ENCODE data around the gene TADA2B.

TADA2B gene

GRCh38 chr4:7031558-7032449 lies 11.4 kb upstream of the TADA2B start:
- no peak overlapping the region for H3K4me2 ChIP-seq (ENCODE audit: low read depth, low read length, poor library complexity, severe bottlenecking)
- no peaks in the 10 kb centered on the region for H3K9me2 ChIP-seq (replicated peaks; ENCODE audit: low read depth, low read length)
- TF ChIP-seq, protein P1, sequence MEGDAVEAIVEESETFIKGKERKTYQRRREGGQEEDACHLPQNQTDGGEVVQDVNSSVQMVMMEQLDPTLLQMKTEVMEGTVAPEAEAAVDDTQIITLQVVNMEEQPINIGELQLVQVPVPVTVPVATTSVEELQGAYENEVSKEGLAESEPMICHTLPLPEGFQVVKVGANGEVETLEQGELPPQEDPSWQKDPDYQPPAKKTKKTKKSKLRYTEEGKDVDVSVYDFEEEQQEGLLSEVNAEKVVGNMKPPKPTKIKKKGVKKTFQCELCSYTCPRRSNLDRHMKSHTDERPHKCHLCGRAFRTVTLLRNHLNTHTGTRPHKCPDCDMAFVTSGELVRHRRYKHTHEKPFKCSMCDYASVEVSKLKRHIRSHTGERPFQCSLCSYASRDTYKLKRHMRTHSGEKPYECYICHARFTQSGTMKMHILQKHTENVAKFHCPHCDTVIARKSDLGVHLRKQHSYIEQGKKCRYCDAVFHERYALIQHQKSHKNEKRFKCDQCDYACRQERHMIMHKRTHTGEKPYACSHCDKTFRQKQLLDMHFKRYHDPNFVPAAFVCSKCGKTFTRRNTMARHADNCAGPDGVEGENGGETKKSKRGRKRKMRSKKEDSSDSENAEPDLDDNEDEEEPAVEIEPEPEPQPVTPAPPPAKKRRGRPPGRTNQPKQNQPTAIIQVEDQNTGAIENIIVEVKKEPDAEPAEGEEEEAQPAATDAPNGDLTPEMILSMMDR (conservative IDR thresholded peaks at IDR 0.05; ENCODE audit: low read length) = no peak
- TF ChIP-seq EZH2phosphoT487 (IDR thresholded peaks at IDR 0.05; ENCODE audit: borderline replicate concordance) = no peak
- no peaks in the 10 kb centered on the region for H3K4me1 ChIP-seq (ENCODE audit: insufficient read depth, low read length, poor library complexity, severe bottlenecking)
- H3K4me3 ChIP-seq (ENCODE audit: low read length, poor library complexity, severe bottlenecking) = no peak overlapping the region
- H2AFZ ChIP-seq (ENCODE audit: low read length) = no peak overlapping the region
- H4K20me1 ChIP-seq (ENCODE audit: insufficient read depth, low read length, poor library complexity, severe bottlenecking) = no peaks in the 10 kb centered on the region
- no peaks in the 10 kb centered on the region for H3K27me3 ChIP-seq (ENCODE audit: insufficient read depth, low read length, poor library complexity, severe bottlenecking)
- no peaks in the 10 kb centered on the region for H3K9me3 ChIP-seq (ENCODE audit: insufficient read depth, low read depth, low read length)
- peaks cover 42% of the 10 kb centered on the region; the same call in 1 of the 2 replicates for H3K36me3 ChIP-seq (ENCODE audit: insufficient read depth, low read length)
- H3F3A ChIP-seq (ENCODE audit: low read depth) = no peaks in the 10 kb centered on the region
- H3K79me2 ChIP-seq (ENCODE audit: insufficient read depth, low read length) = no peaks in the 10 kb centered on the region
- no peak overlapping the region for H3K9ac ChIP-seq (ENCODE audit: low read depth, low read length, poor library complexity, severe bottlenecking)

GRCh38 chr4:7032596-7032995 lies 10.6 kb upstream of the TADA2B start:
- Histone ChIP-seq H3K79me2 (ENCODE audit: insufficient read depth, low read length) (no peaks in the 10 kb centered on the region), H2AFZ (ENCODE audit: low read length) (no peak overlapping the region), H3F3A (ENCODE audit: low read depth) (no peaks in the 10 kb centered on the region), H3K4me1 (ENCODE audit: insufficient read depth, low read length, poor library complexity, severe bottlenecking) (no peaks in the 10 kb centered on the region), H3K4me2 (ENCODE audit: low read depth, low read length, poor library complexity, severe bottlenecking) (no peak overlapping the region), H3K9ac (ENCODE audit: low read depth, low read length, poor library complexity, severe bottlenecking) (no peak overlapping the region), H3K9me2 (replicated peaks; ENCODE audit: low read depth, low read length) (no peaks in the 10 kb centered on the region), H4K20me1 (ENCODE audit: insufficient read depth, low read length, poor library complexity, severe bottlenecking) (no peaks in the 10 kb centered on the region), H3K36me3 (ENCODE audit: insufficient read depth, low read length) (peaks cover 36% of the 10 kb centered on the region; the same call in 1 of the 2 replicates), H3K4me3 (ENCODE audit: low read length, poor library complexity, severe bottlenecking) (no peak overlapping the region), H3K27me3 (ENCODE audit: insufficient read depth, low read length, poor library complexity, severe bottlenecking) (no peaks in the 10 kb centered on the region), H3K9me3 (ENCODE audit: insufficient read depth, low read depth, low read length) (no peaks in the 10 kb centered on the region)
- TF ChIP-seq EZH2phosphoT487 (IDR thresholded peaks at IDR 0.05; ENCODE audit: borderline replicate concordance) = no peak
- TF ChIP-seq, protein P1 (conservative IDR thresholded peaks at IDR 0.05; ENCODE audit: low read length) = no peak

DNA sequence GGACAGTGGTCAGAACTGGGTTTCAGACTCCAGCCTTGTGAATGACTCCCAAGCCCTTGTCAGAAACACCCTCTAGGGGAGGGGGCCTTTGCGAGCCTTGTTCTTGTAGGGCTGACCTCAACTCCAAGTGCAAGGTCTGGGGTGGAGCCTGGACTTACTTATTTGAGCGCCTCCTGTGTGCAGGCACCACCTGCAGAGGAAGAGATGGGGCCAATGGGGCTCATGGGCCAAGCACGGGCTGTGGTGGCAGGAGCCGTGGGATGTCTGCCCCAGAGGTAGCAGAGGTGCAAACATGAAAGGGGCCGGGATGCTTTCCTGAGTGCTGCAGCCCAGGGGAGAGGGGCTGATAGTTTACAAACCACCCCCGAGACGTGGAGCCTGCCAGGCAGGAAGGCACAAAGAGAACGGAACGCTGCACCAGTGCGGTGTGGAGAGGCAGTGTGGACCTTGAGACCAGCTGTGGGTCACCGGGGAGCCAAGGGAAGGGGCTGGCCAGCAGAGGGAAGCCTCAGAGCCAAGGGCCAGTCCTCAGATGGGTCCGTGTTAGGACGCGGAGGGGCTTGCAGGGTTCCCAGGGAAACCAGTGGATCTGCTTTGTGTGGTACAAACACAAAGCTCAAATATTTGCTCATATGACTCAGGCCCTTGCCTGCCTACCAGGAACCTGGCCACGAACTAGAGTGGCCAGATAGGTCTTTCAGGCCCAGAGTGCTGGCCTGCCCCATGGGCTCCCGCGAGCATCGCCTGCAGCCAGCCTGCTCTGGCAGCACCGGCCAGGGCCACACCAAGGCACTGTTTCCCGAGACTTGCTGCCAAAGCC lies 8.7 kb upstream of the TADA2B start:
- H3K9me3 ChIP-seq (ENCODE audit: insufficient read depth, low read depth, low read length) = no peaks in the 10 kb centered on the region
- H3K9me2 ChIP-seq (replicated peaks; ENCODE audit: low read depth, low read length) = no peaks in the 10 kb centered on the region
- no peaks in the 10 kb centered on the region for H3K4me1 ChIP-seq (ENCODE audit: insufficient read depth, low read length, poor library complexity, severe bottlenecking)
- H4K20me1 ChIP-seq (ENCODE audit: insufficient read depth, low read length, poor library complexity, severe bottlenecking) = no peaks in the 10 kb centered on the region
- no peak overlapping the region for H2AFZ ChIP-seq (ENCODE audit: low read length)
- no peak for TF ChIP-seq EZH2phosphoT487 (IDR thresholded peaks at IDR 0.05; ENCODE audit: borderline replicate concordance)
- TF ChIP-seq, protein P1 (conservative IDR thresholded peaks at IDR 0.05; ENCODE audit: low read length) = no peak
- no peaks in the 10 kb centered on the region for H3F3A ChIP-seq (ENCODE audit: low read depth)
- peaks cover 27% of the 10 kb centered on the region; the same call in 1 of the 2 replicates for H3K36me3 ChIP-seq (ENCODE audit: insufficient read depth, low read length)
- H3K79me2 ChIP-seq (ENCODE audit: insufficient read depth, low read length) = no peaks in the 10 kb centered on the region
- H3K27me3 ChIP-seq (ENCODE audit: insufficient read depth, low read length, poor library complexity, severe bottlenecking) = no peaks in the 10 kb centered on the region
- H3K9ac ChIP-seq (ENCODE audit: low read depth, low read length, poor library complexity, severe bottlenecking) = no peak overlapping the region
- no peak overlapping the region for H3K4me3 ChIP-seq (ENCODE audit: low read length, poor library complexity, severe bottlenecking)
- H3K4me2 ChIP-seq (ENCODE audit: low read depth, low read length, poor library complexity, severe bottlenecking) = no peak overlapping the region

Measured in Loucy (cell line).